ENCODE measurements around the gene CAMTA1. TPM values are rescaled to one million over a fixed set of nuclear protein-coding genes. Genes with fewer than 3 reads are reported as not detected.
"Not testable (repeated sequence)": the region's sequence is repeated elsewhere in the genome, so short reads cannot be mapped to it uniquely, and the experiment has no call there.

CAMTA1 gene
- polyA plus RNA-seq, 1 experiment, result 64.9 TPM

DNA sequence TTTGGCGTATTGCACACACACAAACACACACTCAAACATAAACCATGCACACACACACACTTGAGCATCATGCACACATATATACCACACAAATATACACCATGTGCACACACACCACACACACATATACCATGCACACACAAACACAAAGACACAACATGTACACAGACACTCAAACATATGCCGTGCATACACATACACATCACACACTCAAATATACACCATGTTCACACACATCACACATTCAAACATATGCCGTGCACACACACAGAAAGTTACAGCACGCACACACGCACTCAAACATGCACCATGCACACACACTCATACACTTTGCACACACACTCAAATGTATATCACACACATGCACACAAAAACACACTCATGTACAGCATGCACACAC is 361.5 kb downstream of the CAMTA1 start:
- DNase-seq (ENCODE audit: low read depth, low spot score), result no peak
- TF ChIP-seq, protein P1, sequence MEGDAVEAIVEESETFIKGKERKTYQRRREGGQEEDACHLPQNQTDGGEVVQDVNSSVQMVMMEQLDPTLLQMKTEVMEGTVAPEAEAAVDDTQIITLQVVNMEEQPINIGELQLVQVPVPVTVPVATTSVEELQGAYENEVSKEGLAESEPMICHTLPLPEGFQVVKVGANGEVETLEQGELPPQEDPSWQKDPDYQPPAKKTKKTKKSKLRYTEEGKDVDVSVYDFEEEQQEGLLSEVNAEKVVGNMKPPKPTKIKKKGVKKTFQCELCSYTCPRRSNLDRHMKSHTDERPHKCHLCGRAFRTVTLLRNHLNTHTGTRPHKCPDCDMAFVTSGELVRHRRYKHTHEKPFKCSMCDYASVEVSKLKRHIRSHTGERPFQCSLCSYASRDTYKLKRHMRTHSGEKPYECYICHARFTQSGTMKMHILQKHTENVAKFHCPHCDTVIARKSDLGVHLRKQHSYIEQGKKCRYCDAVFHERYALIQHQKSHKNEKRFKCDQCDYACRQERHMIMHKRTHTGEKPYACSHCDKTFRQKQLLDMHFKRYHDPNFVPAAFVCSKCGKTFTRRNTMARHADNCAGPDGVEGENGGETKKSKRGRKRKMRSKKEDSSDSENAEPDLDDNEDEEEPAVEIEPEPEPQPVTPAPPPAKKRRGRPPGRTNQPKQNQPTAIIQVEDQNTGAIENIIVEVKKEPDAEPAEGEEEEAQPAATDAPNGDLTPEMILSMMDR (IDR thresholded peaks at IDR 0.05; ENCODE audit: low read depth, low read length), result no peak
- Histone ChIP-seq H3K4me3 (ENCODE audit: low read depth, low read length) (no peak overlapping the region), H3K9me3 (ENCODE audit: control insufficient read depth, insufficient read depth, low read length) (no peaks in the 10 kb centered on the region; the same call in 1 of the 2 replicates), H3K27me3 (ENCODE audit: control insufficient read depth, insufficient read depth, low read length) (peaks cover 9% of the 10 kb centered on the region), H3K27ac (ENCODE audit: low read depth, low read length) (no peak overlapping the region)
- CTCF ChIA-PET, result no interaction called here
- POLR2A ChIA-PET, result no interaction called here

DNA sequence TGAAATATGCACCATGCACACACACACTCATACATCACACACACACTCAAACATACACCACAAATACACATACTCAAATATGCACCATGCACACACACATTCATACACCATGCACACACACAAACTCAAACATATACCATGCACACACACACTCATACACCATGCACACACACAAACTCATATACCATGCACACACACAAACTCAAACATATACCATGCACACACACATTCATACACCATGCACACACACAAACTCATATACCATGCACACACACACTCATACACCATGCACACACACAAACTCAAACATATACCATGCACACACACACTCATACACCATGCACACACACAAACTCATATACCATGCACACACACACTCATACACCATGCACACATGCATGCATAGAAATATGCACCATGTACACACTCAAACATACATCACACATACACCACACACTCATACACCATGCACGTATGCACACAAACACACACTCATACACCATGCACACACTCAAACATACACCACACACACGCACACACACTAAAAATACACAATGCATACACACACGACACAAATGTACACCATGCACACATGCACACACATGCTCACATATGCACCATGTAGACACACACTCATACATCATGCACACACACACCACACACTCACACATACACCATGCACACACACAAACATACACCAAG is 362.5 kb downstream of the CAMTA1 start:
- peaks cover 10% of the 10 kb centered on the region for H3K27me3 ChIP-seq (ENCODE audit: control insufficient read depth, insufficient read depth, low read length)
- H3K4me3 ChIP-seq (ENCODE audit: low read depth, low read length); H3K27ac ChIP-seq (ENCODE audit: low read depth, low read length); CTCF ChIA-PET; POLR2A ChIA-PET; DNase-seq (ENCODE audit: low read depth, low spot score); H3K9me3 ChIP-seq (ENCODE audit: control insufficient read depth, insufficient read depth, low read length): not testable (repeated sequence)

DNA sequence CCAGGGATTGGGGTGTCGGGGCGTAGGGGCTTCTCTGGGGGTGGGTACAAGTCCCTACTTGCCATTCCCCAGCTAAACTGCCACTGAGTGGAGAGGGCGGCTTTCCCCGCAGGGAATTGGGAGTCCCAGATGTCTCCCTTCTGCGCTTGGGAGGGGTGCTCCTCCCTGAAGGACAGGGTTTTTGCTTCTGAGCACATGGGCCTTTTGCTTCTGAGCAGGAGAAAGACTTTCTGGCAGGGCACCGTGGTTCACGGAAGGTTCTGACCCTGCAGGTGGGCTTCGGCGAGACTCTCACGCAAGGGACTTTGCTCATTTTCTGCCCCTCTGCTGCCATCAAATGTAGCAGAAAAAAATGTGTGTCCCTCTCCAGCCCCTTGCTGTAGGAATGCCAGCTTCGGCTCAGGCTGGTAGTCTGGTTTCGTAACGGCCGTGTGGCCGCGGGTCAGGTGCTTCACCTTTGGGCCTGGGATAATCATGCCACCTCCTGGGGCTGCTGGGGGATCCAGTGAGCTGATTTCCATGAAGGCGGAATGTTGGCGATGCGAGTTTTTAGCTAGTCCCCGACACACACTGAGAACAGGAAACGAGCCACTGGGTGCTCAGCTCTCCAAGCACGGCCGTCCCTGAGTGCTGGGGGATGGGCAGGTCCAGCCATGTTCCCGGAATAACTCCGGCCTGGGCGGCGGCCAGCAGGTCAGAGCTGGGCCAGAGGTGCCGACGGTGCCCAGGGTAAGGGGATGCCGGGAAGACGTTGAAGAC is 364.0 kb downstream of the CAMTA1 start:
- DNase-seq (ENCODE audit: low read depth, low spot score), result no peak
- Histone ChIP-seq H3K4me3 (ENCODE audit: low read depth, low read length) (no peak overlapping the region), H3K27me3 (ENCODE audit: control insufficient read depth, insufficient read depth, low read length) (peaks cover 12% of the 10 kb centered on the region), H3K27ac (ENCODE audit: low read depth, low read length) (no peak overlapping the region), H3K9me3 (ENCODE audit: control insufficient read depth, insufficient read depth, low read length) (no peaks in the 10 kb centered on the region; the same call in 1 of the 2 replicates)
- CTCF ChIA-PET, result interaction anchor here (0.5 kb wide), 1 partner anchor 504 kb away, joined by 3 read pairs; no protein-coding TSS in a partner anchor
- TF ChIP-seq, protein P1 (IDR thresholded peaks at IDR 0.05; ENCODE audit: low read depth, low read length), result no peak
- POLR2A ChIA-PET, result no interaction called here

DNA sequence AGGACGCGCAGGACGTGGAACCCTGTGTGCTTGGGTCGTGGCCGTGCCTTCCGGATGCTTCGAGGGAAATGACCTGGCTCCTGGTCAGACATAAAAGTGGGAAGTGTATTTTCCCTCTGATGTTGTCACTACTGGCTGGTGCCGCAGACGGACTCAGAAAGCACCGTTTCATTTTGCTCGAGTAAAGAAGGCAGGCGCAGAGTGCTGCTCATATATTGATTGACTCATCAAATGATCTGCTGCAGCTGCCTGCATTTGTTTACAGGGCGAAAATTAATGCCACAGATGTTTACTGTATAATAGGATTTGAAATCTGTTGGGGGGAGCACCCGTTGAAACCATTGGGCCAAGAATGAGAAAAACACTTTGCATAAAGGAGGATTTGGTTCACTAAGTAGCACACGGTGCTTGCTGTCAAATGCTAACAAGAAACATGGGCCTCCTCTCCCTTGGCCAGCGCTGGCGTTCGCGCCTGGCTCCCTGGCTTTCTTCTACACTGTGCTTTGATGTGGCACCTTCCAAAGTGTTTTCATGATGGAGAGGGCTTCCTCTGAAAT is 365.5 kb downstream of the CAMTA1 start:
- H3K4me3 ChIP-seq (ENCODE audit: low read depth, low read length), result no peak overlapping the region

DNA sequence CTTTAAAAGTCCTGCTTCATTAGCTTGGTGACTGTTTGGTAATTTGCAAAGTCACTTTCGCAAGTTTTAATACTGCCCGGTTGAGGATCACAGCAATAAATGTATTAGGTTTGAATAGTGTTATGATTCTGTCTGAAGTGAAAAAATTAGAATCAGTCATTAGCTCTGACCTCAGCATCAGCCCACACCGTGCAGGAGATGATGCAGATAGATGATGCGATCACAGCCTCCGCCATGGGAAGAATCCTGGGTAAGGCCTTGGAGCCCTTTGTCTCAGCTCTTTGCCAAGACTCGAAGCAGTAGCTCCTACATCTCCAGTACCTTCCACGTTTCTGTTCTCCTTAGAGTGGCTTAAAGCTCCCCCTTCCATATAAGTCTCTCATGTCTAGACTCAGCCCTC is 366.7 kb downstream of the CAMTA1 start:
- Histone ChIP-seq H3K9me3 (ENCODE audit: control insufficient read depth, insufficient read depth, low read length) (no peaks in the 10 kb centered on the region; the same call in 1 of the 2 replicates), H3K4me3 (ENCODE audit: low read depth, low read length) (no peak overlapping the region), H3K27me3 (ENCODE audit: control insufficient read depth, insufficient read depth, low read length) (peaks cover 9% of the 10 kb centered on the region), H3K27ac (ENCODE audit: low read depth, low read length) (no peak overlapping the region)
- ChIA-PET CTCF (no interaction called here), POLR2A (no interaction called here)
- DNase-seq (ENCODE audit: low read depth, low spot score), result no peak
- TF ChIP-seq, protein P1 (IDR thresholded peaks at IDR 0.05; ENCODE audit: low read depth, low read length), result no peak

More for the DNA sequence above, 365.5 kb downstream of the CAMTA1 start:
- no peak for DNase-seq (ENCODE audit: low read depth, low spot score)
- H3K9me3 ChIP-seq (ENCODE audit: control insufficient read depth, insufficient read depth, low read length), result no peaks in the 10 kb centered on the region; the same call in 1 of the 2 replicates
- CTCF ChIA-PET, result no interaction called here
- TF ChIP-seq, protein P1 (IDR thresholded peaks at IDR 0.05; ENCODE audit: low read depth, low read length), result no peak
- POLR2A ChIA-PET, result no interaction called here
- no peak overlapping the region for H3K27ac ChIP-seq (ENCODE audit: low read depth, low read length)
- peaks cover 12% of the 10 kb centered on the region for H3K27me3 ChIP-seq (ENCODE audit: control insufficient read depth, insufficient read depth, low read length)
